ENCODE data around the gene GAL3ST1. TPM values are rescaled to one million over a fixed set of nuclear protein-coding genes. Genes with fewer than 3 reads are reported as not detected.

GAL3ST1 gene
- total and polyA plus RNA-seq, 10 of the 15 experiments (the other 5 are each of a cell fraction or from before 2014, with no cell fraction given): not detected

DNA sequence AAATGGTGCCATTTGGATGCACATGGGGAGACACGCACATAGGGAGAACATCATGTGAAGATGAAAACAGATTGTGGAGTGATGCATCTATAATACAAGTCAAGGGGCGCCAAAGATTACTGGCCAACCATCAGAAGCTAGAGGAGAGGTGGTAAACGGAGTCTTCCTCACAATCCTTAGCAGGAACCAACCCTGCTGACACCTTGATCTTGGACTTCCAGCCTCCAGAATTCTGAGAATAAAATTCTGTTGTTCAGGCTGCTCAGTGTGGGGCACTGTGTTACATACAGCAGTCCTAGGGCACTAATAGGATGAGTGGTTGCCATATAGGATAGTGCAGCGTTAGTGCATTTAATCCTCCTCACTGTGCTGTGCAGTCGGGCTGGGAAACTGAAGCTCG is 61.0 kb downstream of the GAL3ST1 start:
- in situ Hi-C loops (cut with MboI) (no loop called here), intact Hi-C loops (cut with micrococcal nuclease; ENCODE audit: unreplicated experiment) (no loop called here)
- BruUV-seq (replicated peaks): no TSS peak
- TF ChIP-seq RELA (IDR thresholded peaks at IDR 0.05; ENCODE audit: borderline replicate concordance, partially characterized antibody) (no peak), GABPA (IDR thresholded peaks at IDR 0.05; ENCODE audit: low read depth) (no peak), ZNF207 (IDR thresholded peaks at IDR 0.05; ENCODE audit: borderline replicate concordance) (no peak), IKZF1 (conservative IDR thresholded peaks at IDR 0.05) (no peak), CUX1 (IDR thresholded peaks at IDR 0.05; ENCODE audit: insufficient replicate concordance, low read depth, low read length) (no peak), SP1 (IDR thresholded peaks at IDR 0.05; ENCODE audit: low read depth, low read length) (no peak), HDGF (IDR thresholded peaks at IDR 0.05) (no peak), ZNF24 (IDR thresholded peaks at IDR 0.05) (no peak), ZSCAN29 (IDR thresholded peaks at IDR 0.05) (no peak), SREBF1 (IDR thresholded peaks at IDR 0.05; ENCODE audit: low read length) (no peak), POLR2A (IDR thresholded peaks at IDR 0.05; ENCODE audit: low read depth, low read length) (no peak)
- Histone ChIP-seq H3K9me3 (replicated peaks; ENCODE audit: control insufficient read depth, insufficient read depth, low read length) (no peaks in the 10 kb centered on the region), H3K36me3 (ENCODE audit: control insufficient read depth in 2 of 2, insufficient read depth in 2 of 2, low read length in 1 of 2) (no peaks in the 10 kb centered on the region), H3K27ac (ENCODE audit: control insufficient read depth, insufficient read depth) (no peak overlapping the region), H3K4me2 (ENCODE audit: control insufficient read depth, insufficient read depth) (no peak overlapping the region), H4K20me1 (ENCODE audit: control insufficient read depth, insufficient read depth) (no peaks in the 10 kb centered on the region), H3K9ac (ENCODE audit: control insufficient read depth, insufficient read depth, low read length) (no peak overlapping the region), H3K79me2 (ENCODE audit: control insufficient read depth, insufficient read depth, low read length) (no peaks in the 10 kb centered on the region), H3K4me1 (ENCODE audit: control insufficient read depth, insufficient read depth, low read length) (no peaks in the 10 kb centered on the region), H3K4me3 (no peak overlapping the region), H2AFZ (ENCODE audit: control insufficient read depth, low read depth, low read length) (no peak overlapping the region), H3K27me3 (replicated peaks in 1 of 2; ENCODE audit: control insufficient read depth in 2 of 2, insufficient read depth in 2 of 2, low read length in 1 of 2) (peaks cover 0 to 2% of the 10 kb centered on the region in 2 experiments; a peak in 1 of 4 replicates)
- ATAC-seq: no peak
- POLR2A ChIA-PET: no interaction called here
- 64% methylated on average over 6 of the region's 6 CpGs for WGBS (ENCODE audit: insufficient coverage, insufficient replicate concordance, low lambda C conversion rate, missing lambda C conversion rate)
- DNase-seq (ENCODE audit: low read depth, low spot score): no peak
- RAD21 ChIA-PET (ENCODE audit: unreplicated experiment): no interaction called here
- CTCF ChIA-PET: no interaction called here
- SMC1A ChIA-PET (ENCODE audit: uncharacterized antibody, unreplicated experiment): no interaction called here
- no peak for FAIRE-seq

Measured in GM12878 (cell line).